Psoas muscle (tissue), 8 donors: ENCODE measurements around the gene SGMS1. TPM values are rescaled to one million over a fixed set of nuclear protein-coding genes. Genes with fewer than 3 reads are reported as not detected.
"Not testable (repeated sequence)": the region's sequence is repeated elsewhere in the genome, so short reads cannot be mapped to it uniquely, and the experiment has no call there.

Source experiments
- ATAC-seq, 4 donors: fragments of 200-7000 bp; cut with Tn5 transposase; one replicate each; pipeline ENCODE4 v1.9.1; 2020; ENCODE audit warnings: moderate library complexity in 3 of 4, mild to moderate bottlenecking in 2 of 4
- DNase-seq, 2 donors: peaks; one replicate each; pipeline ENCODE4 v3.0.0-alpha.2; 2020
- H3K27ac ChIP-seq: fragments of 200-600 bp; one replicate; pipeline ENCODE4 v1.8.0; 2022
- H3K27me3 ChIP-seq, 3 donors: fragments of 200-600 bp in 1 of 3; one replicate each; pipeline versions ENCODE4 v1.6.1 to v1.8.0; 2013 to 2022; ENCODE audit warnings: low read length in 2 of 3, mild to moderate bottlenecking in 2 of 3, moderate library complexity in 1 of 3; ENCODE audit not compliant: insufficient read depth in 3 of 3
- H3K36me3 ChIP-seq, 2 donors: fragments of 200-600 bp in 1 of 2; one replicate each; pipeline versions ENCODE4 v1.6.1 to v1.8.0; 2013 to 2022; ENCODE audit warnings: low read depth in 1 of 2, mild to moderate bottlenecking in 1 of 2, moderate library complexity in 1 of 2; ENCODE audit not compliant: insufficient read depth in 1 of 2
- H3K4me1 ChIP-seq: fragments of 200-600 bp; one replicate; pipeline ENCODE4 v1.8.0; 2022
- H3K4me3 ChIP-seq: fragments of 200-600 bp; one replicate; pipeline ENCODE4 v1.8.0; 2022; ENCODE audit warnings: mild to moderate bottlenecking
- H3K9me3 ChIP-seq: fragments of 200-600 bp; one replicate; pipeline ENCODE4 v1.8.0; 2022
- CTCF ChIP-seq: fragments of 200-600 bp; IDR thresholded peaks from one replicate; pipeline ENCODE4 v1.8.0; 2022; ENCODE audit warnings: antibody characterized with exemption
- WGBS, 3 donors: extraction: QIAGEN DNeasy Blood & Tissue Kit; methylation state at CpG; one replicate each; pipeline versions ENCODE4 v1.1.6 to v1.1.7; 2013; 5-methylcytosine and 5-hydroxymethylcytosine counted together
- intact Hi-C, 2 donors: fragments of 100-400 bp; cut with DNase I; formaldehyde crosslinking; loops; one replicate each; pipeline versions ENCODE4 v1.11.0 to v1.14.2; 2022
- polyA plus RNA-seq, 3 donors: library from polyadenylated mRNA; stranded (reverse); fragments of 200-250 nt; gene quantifications; one replicate each; pipeline ENCODE4 v1.2.3, GENCODE V29; 2013
- total RNA-seq, 4 donors: library from RNA; stranded (reverse); fragmentation: NEBNext Ultra II Directional in 2 of 4; extraction: Animal tissue kit (Norgen Biotek cat#: 25700) in 2 of 4; gene quantifications; one replicate each; pipeline versions ENCODE4 v1.2.1 to v1.2.4, GENCODE V29; 2021 to 2023
- donor health status: healthy with polysubstance abuse.
- donor health status: DM: no; HTN: no; CAD: no; lungs with moderate emphysema.
- donor health status: Bipolar disorder and iron deficiency.
- donor health status: healthy.
- donor health status: DM: yes; HTN: yes; CAD: no.
- donor health status: DM: no; HTN: no; CAD: no.
- donor health status: DM: no; HTN: no; CAD: no.
- donor health status: DM: yes; HTN: yes; CAD: no.

SGMS1 gene
- total and polyA plus RNA-seq, 7 donors: 6.2 to 16.7 (median 11.3) TPM

- H3K4me3 ChIP-seq: no peak overlapping the region
- H3K36me3 ChIP-seq: no peaks in the 10 kb centered on the region
- no peak for TF ChIP-seq CTCF
- intact Hi-C loops: no loop called here
- peak in 2 of 4 donors; percentile 21 to 55 for ATAC-seq
- 68 to 91% (median 76%) methylated on average over 5 of the region's 5 CpGs for WGBS, 3 donors
- no peaks in the 10 kb centered on the region for H3K9me3 ChIP-seq
- no peak overlapping the region for H3K27ac ChIP-seq
- DNase-seq: no peak
- H3K4me1 ChIP-seq: peaks cover 12% of the 10 kb centered on the region
- no peaks in the 10 kb centered on the region for H3K27me3 ChIP-seq
These were observed 133.5 kb downstream of the SGMS1 start for GRCh38 chr10:50490241-50490640.

- DNase-seq, H3K4me3 ChIP-seq, H3K9me3 ChIP-seq, H3K27ac ChIP-seq, ATAC-seq, intact Hi-C loops, H3K4me1 ChIP-seq, H3K27me3 ChIP-seq, H3K36me3 ChIP-seq: not testable (repeated sequence)
- whole genome bisulfite sequencing, 3 donors: 86 to 96% (median 91%) methylated on average over 1 of the region's 1 CpG
These were observed 139.2 kb downstream of the SGMS1 start for GRCh38 chr10:50484550-50484949.

- ATAC-seq (peak in 1 of 4 donors; percentile 35), DNase-seq (no peak)
- 91 to 95% (median 95%) methylated on average over 9 of the region's 9 CpGs for WGBS, 3 donors
- no peak overlapping the region for H3K27ac ChIP-seq
- TF ChIP-seq CTCF: no peak
- H3K27me3 ChIP-seq: no peaks in the 10 kb centered on the region
- H3K9me3 ChIP-seq: peaks cover 9% of the 10 kb centered on the region
- no peak overlapping the region for H3K4me3 ChIP-seq
- H3K36me3 ChIP-seq: no peaks in the 10 kb centered on the region
- intact Hi-C loops: no loop called here
- H3K4me1 ChIP-seq: peaks cover 2% of the 10 kb centered on the region
These were observed 143.4 kb downstream of the SGMS1 start for GRCh38 chr10:50480054-50481007.

GRCh38 chr10:50477287-50478203 is 146.2 kb downstream of the SGMS1 start:
- no peak for TF ChIP-seq CTCF
- WGBS, 3 donors: 67 to 80% (median 67%) methylated on average over 4 of the region's 4 CpGs
- no peak for DNase-seq
- Histone ChIP-seq H3K27ac (no peak overlapping the region), H3K36me3 (no peaks in the 10 kb centered on the region), H3K27me3 (no peaks in the 10 kb centered on the region), H3K9me3 (no peaks in the 10 kb centered on the region), H3K4me1 (peaks cover 11% of the 10 kb centered on the region), H3K4me3 (no peak overlapping the region)
- intact Hi-C loops: no loop called here
- ATAC-seq: no peak

GRCh38 chr10:50473756-50474155 is 150.0 kb downstream of the SGMS1 start:
- DNase-seq (no peak), ATAC-seq (peak in 2 of 4 donors; percentile 52 to 59)
- Histone ChIP-seq H3K36me3 (no peaks in the 10 kb centered on the region), H3K4me3 (no peak overlapping the region), H3K27ac (no peak overlapping the region), H3K27me3 (no peaks in the 10 kb centered on the region), H3K4me1 (peaks cover 28% of the 10 kb centered on the region), H3K9me3 (no peaks in the 10 kb centered on the region)
- intact Hi-C loops: no loop called here
- TF ChIP-seq CTCF: no peak
- 79 to 98% (median 83%) methylated on average over 2 of the region's 2 CpGs for WGBS, 3 donors
